Measurements from ENCODE around the gene A4GNT. TPM values are rescaled to one million over a fixed set of nuclear protein-coding genes. Genes with fewer than 3 reads are reported as not detected.

A4GNT gene
- total and polyA plus RNA-seq, 4 donors: 0.07 to 0.42 (median 0.17) TPM; not detected in 1

- no peak for TF ChIP-seq RXRA (IDR thresholded peaks at IDR 0.05)
- no peak for TF ChIP-seq FOXA1 (IDR thresholded peaks at IDR 0.05)
Observed at GRCh38 chr3:138165061-138165460, 32.9 kb upstream of the A4GNT start (continued).

DNA sequence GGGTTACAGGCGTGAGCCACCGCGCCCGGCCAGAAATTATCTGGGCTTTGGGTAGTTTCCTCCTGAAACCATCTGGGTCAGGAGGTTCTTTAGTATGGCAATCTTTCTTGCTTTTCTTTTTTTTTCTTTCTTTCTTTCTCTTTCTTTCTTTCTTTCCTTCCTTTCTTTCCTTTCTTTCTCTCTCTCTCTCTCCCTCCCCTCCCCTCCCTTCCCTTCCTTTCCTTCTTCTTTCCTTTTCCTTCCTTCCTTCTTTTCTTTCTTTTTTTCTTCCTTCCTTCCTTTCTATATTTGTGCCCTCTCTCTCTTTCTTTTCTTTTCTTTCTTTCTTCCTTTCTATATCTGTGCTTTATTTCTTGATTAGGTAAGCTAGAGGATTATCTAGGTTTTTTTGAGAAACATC, 25.6 kb upstream of the A4GNT start:
- Histone ChIP-seq H3K4me3 (ENCODE audit: low read depth in 1 of 3, low read length in 3 of 3) (no peak overlapping the region), H3K9me3 (ENCODE audit: control insufficient read depth in 4 of 4, low read length in 3 of 4) (peaks cover 0 to 1% (median 0%) of the 10 kb centered on the region in 4 donors), H3K27ac (ENCODE audit: low read depth in 1 of 2, low read length in 2 of 2) (no peak overlapping the region), H3K27me3 (ENCODE audit: control insufficient read depth in 4 of 4, insufficient read depth in 4 of 4, low read length in 3 of 4) (no peaks in the 10 kb centered on the region), H3K36me3 (ENCODE audit: control insufficient read depth in 4 of 4, insufficient read depth in 3 of 4, low read depth in 1 of 4, low read length in 3 of 4) (peaks cover 0 to 14% (median 8%) of the 10 kb centered on the region in 4 donors), H3K4me1 (ENCODE audit: control insufficient read depth in 4 of 4, insufficient read depth in 4 of 4, low read length in 3 of 4) (no peaks in the 10 kb centered on the region), H3K9ac (ENCODE audit: low read depth in 1 of 2, low read length in 2 of 2) (no peak overlapping the region)
- TF ChIP-seq YY1 (IDR thresholded peaks at IDR 0.05): no peak
- TF ChIP-seq, protein P1, sequence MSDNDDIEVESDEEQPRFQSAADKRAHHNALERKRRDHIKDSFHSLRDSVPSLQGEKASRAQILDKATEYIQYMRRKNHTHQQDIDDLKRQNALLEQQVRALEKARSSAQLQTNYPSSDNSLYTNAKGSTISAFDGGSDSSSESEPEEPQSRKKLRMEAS (IDR thresholded peaks at IDR 0.05): no peak
- no peak for TF ChIP-seq CTCF (IDR thresholded peaks at IDR 0.05; ENCODE audit: low read depth, low read length, missing input control)
- TF ChIP-seq REST (IDR thresholded peaks at IDR 0.05): no peak
- TF ChIP-seq NR2F2 (IDR thresholded peaks at IDR 0.05): no peak
- TF ChIP-seq GABPA (IDR thresholded peaks at IDR 0.05 in 1 of 2, conservative IDR thresholded peaks at IDR 0.05 in 1 of 2): no peak
- no peak for TF ChIP-seq JUND (IDR thresholded peaks at IDR 0.05)
- TF ChIP-seq HNF4G (IDR thresholded peaks at IDR 0.05): no peak
- no peak for TF ChIP-seq TAF1 (conservative IDR thresholded peaks at IDR 0.05)
- no peak for TF ChIP-seq FOXA1 (IDR thresholded peaks at IDR 0.05)
- no peak for TF ChIP-seq RAD21 (IDR thresholded peaks at IDR 0.05)
- TF ChIP-seq RXRA (IDR thresholded peaks at IDR 0.05): no peak
- TF ChIP-seq EGR1 (IDR thresholded peaks at IDR 0.05; ENCODE audit: low read depth in 2 of 2): no peak
- no peak for TF ChIP-seq SP1 (IDR thresholded peaks at IDR 0.05)
- TF ChIP-seq FOXA2 (IDR thresholded peaks at IDR 0.05): no peak
- no peak for DNase-seq (ENCODE audit: low spot score)
- WGBS: 97% methylated on average over 4 of the region's 4 CpGs

DNA sequence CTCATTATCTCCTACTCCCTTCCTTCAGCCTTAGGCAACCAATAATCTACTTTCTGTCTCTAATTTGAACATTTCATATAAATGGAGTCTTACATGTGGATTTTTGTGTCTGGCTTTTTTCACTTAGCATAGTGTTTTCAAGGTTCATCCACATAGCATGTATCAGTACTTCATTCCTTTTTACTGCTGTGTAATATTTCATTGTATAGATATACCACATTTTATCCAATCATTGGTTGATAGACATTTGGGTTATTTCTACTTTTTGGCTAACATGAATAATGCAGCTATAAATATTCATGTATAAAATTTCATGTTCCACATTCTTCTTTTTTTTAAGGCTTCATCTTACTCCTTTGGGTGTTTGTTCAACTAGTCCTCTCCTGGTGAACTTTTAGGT, 22.3 kb upstream of the A4GNT start:
- Histone ChIP-seq H3K4me1 (ENCODE audit: control insufficient read depth in 4 of 4, insufficient read depth in 4 of 4, low read length in 3 of 4) (no peaks in the 10 kb centered on the region), H3K4me3 (ENCODE audit: low read depth in 1 of 3, low read length in 3 of 3) (no peak overlapping the region), H3K9ac (ENCODE audit: low read depth in 1 of 2, low read length in 2 of 2) (no peak overlapping the region), H3K27me3 (ENCODE audit: control insufficient read depth in 4 of 4, insufficient read depth in 4 of 4, low read length in 3 of 4) (no peaks in the 10 kb centered on the region), H3K36me3 (ENCODE audit: control insufficient read depth in 4 of 4, insufficient read depth in 3 of 4, low read depth in 1 of 4, low read length in 3 of 4) (no peaks in the 10 kb centered on the region), H3K9me3 (ENCODE audit: control insufficient read depth in 4 of 4, low read length in 3 of 4) (peaks cover 0 to 1% (median 0%) of the 10 kb centered on the region in 4 donors), H3K27ac (ENCODE audit: low read depth in 1 of 2, low read length in 2 of 2) (no peak overlapping the region)
- TF ChIP-seq JUND (IDR thresholded peaks at IDR 0.05) (no peak), HNF4A (conservative IDR thresholded peaks at IDR 0.05) (no peak), HNF4G (IDR thresholded peaks at IDR 0.05) (no peak), NR2F2 (IDR thresholded peaks at IDR 0.05) (no peak), FOXA2 (IDR thresholded peaks at IDR 0.05) (no peak), SP1 (IDR thresholded peaks at IDR 0.05) (no peak), YY1 (IDR thresholded peaks at IDR 0.05) (no peak), RAD21 (IDR thresholded peaks at IDR 0.05) (no peak), EGR1 (IDR thresholded peaks at IDR 0.05; ENCODE audit: low read depth in 2 of 2) (no peak), TAF1 (conservative IDR thresholded peaks at IDR 0.05) (no peak), CTCF (IDR thresholded peaks at IDR 0.05; ENCODE audit: low read depth, low read length, missing input control) (no peak), RXRA (IDR thresholded peaks at IDR 0.05) (no peak), REST (IDR thresholded peaks at IDR 0.05) (no peak)
- TF ChIP-seq, protein P2, sequence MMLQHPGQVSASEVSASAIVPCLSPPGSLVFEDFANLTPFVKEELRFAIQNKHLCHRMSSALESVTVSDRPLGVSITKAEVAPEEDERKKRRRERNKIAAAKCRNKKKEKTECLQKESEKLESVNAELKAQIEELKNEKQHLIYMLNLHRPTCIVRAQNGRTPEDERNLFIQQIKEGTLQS (IDR thresholded peaks at IDR 0.05): no peak
- TF ChIP-seq, protein P1 (IDR thresholded peaks at IDR 0.05): no peak
- DNase-seq (ENCODE audit: low spot score): no peak
